Measurements from ENCODE around the gene C2CD2L. TPM values are rescaled to one million over a fixed set of nuclear protein-coding genes. Genes with fewer than 3 reads are reported as not detected.
"Not testable (repeated sequence)": the region's sequence is repeated elsewhere in the genome, so short reads cannot be mapped to it uniquely, and the experiment has no call there.

The C2CD2L gene
- total RNA-seq: 1 to 10 TPM; 5.1 to 9.0 TPM

- H3K9me3 ChIP-seq: no peaks in the 10 kb centered on the region
- TF ChIP-seq POLR2AphosphoS5 (IDR thresholded peaks at IDR 0.05) (peak; percentile 79), CTCF (IDR thresholded peaks at IDR 0.05) (no peak), POLR2A (IDR thresholded peaks at IDR 0.05) (peak; percentile 53)
- H3K4me3 ChIP-seq: peak within 1 kb of the TSS; percentile 88 to 93
- WGBS: 3% methylated on average over 22 of the region's 49 CpGs
- peak within 1 kb of the TSS; percentile 56 to 65 for H3K27ac ChIP-seq
- H3K36me3 ChIP-seq: peaks cover 0 to 5% of the 10 kb centered on the region in 2 donors
- no peaks in the 10 kb centered on the region for H3K4me1 ChIP-seq (replicated peaks)
- DNase-seq (ENCODE audit: low spot score): peak; percentile 86
- intact Hi-C loops (cut with DNase I): no loop called here
- H3K27me3 ChIP-seq (replicated peaks; ENCODE audit: insufficient read depth): no peaks in the 10 kb centered on the region
These were observed at the start of gene C2CD2L for GRCh38 chr11:119106564-119107537. Gene C2CD2L, plus strand, starts transcription at chr11:119107344. Its CDS starts 398 bp downstream, at chr11:119107742.

DNA sequence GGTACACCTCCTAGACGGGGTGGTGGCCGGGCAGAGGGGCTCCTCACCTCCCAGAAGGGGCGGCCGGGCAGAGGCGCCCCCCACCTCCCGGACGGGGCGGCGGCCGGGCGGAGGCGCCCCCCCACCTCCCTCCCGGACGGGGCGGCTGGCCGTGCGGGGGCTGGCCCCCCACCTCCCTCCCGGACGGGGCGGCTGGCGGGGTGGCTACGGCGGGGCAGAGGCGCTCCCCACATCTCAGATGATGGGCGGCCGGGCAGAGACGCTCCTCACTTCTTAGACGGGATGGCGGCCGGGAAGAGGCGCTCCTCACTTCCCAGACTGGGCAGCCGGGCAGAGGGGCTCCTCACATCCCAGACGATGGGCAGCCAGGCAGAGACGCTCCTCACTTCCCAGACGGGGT, 48.0 kb upstream of the C2CD2L start:
- WGBS: 91% methylated on average over 15 of the region's 35 CpGs
- H3K9me3 ChIP-seq; H3K27me3 ChIP-seq (replicated peaks; ENCODE audit: insufficient read depth); H3K4me1 ChIP-seq (replicated peaks); H3K27ac ChIP-seq; intact Hi-C loops (cut with DNase I); H3K4me3 ChIP-seq; H3K36me3 ChIP-seq; DNase-seq (ENCODE audit: low spot score): not testable (repeated sequence)

GRCh38 chr11:119061256-119061655, 45.9 kb upstream of the C2CD2L start:
- Histone ChIP-seq H3K9me3 (no peaks in the 10 kb centered on the region), H3K4me3 (no peak overlapping the region), H3K27ac (no peak overlapping the region), H3K27me3 (replicated peaks; ENCODE audit: insufficient read depth) (no peaks in the 10 kb centered on the region), H3K36me3 (no peaks in the 10 kb centered on the region), H3K4me1 (replicated peaks) (peaks cover 5% of the 10 kb centered on the region)
- intact Hi-C loops (cut with DNase I): no loop called here
- DNase-seq (ENCODE audit: low spot score): no peak
- 95% methylated on average over 3 of the region's 3 CpGs for whole genome bisulfite sequencing
- TF ChIP-seq POLR2AphosphoS5 (IDR thresholded peaks at IDR 0.05) (no peak), CTCF (IDR thresholded peaks at IDR 0.05) (no peak), POLR2A (IDR thresholded peaks at IDR 0.05) (no peak)

GRCh38 chr11:119062779-119063178, 44.4 kb upstream of the C2CD2L start:
- TF ChIP-seq POLR2AphosphoS5 (IDR thresholded peaks at IDR 0.05): no peak
- no peak for TF ChIP-seq CTCF (IDR thresholded peaks at IDR 0.05)
- TF ChIP-seq POLR2A (IDR thresholded peaks at IDR 0.05): no peak
- no peak for DNase-seq (ENCODE audit: low spot score)
- H3K4me1 ChIP-seq (replicated peaks): peaks cover 10% of the 10 kb centered on the region

DNA sequence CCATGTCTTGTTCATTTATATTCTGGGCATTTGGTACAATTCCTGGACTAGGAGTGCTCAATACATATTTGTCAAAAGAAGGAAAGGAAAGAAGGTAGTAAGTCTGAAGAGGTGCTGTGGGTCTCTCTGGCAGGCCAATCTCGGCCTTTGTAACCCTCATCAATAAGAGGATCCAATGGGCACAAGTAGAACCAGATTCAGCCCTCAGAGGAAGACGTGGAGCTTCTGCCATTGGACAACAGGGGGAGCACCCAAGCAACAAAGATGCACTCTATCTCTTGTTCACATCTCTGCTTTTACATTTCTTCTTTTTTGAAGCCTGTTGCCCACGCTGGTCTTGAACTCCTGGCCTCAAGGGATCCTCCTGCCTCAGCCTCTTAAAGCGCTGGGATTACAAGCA, 41.8 kb upstream of the C2CD2L start:
- 56% methylated on average over 4 of the region's 4 CpGs for WGBS
- DNase-seq (ENCODE audit: low spot score): no peak
- Histone ChIP-seq H3K36me3 (no peaks in the 10 kb centered on the region), H3K27me3 (replicated peaks; ENCODE audit: insufficient read depth) (no peaks in the 10 kb centered on the region), H3K4me1 (replicated peaks) (peaks cover 9% of the 10 kb centered on the region), H3K27ac (no peak overlapping the region), H3K9me3 (no peaks in the 10 kb centered on the region), H3K4me3 (no peak overlapping the region)
- intact Hi-C loops (cut with DNase I): no loop called here
- TF ChIP-seq CTCF (IDR thresholded peaks at IDR 0.05) (peak in 1 of 4 experiments; percentile 22), POLR2A (IDR thresholded peaks at IDR 0.05) (no peak), POLR2AphosphoS5 (IDR thresholded peaks at IDR 0.05) (no peak)

More at GRCh38 chr11:119062779-119063178, 44.4 kb upstream of the C2CD2L start:
- H3K27me3 ChIP-seq (replicated peaks; ENCODE audit: insufficient read depth): no peaks in the 10 kb centered on the region
- no peaks in the 10 kb centered on the region for H3K36me3 ChIP-seq
- H3K9me3 ChIP-seq: no peaks in the 10 kb centered on the region
- WGBS: 75% methylated on average over 5 of the region's 5 CpGs
- intact Hi-C loops (cut with DNase I): no loop called here
- no peak overlapping the region for H3K4me3 ChIP-seq
- no peak overlapping the region for H3K27ac ChIP-seq
